OCI-LY3 (cell line): Measurements from ENCODE around the gene RREB1.

Experiments
- H2AFZ ChIP-seq: fragments of 200-600, 300-600 bp; shearing (Covaris generic); 2 replicates; pipeline ENCODE4 v1.6.0; 2014; ENCODE audit warnings: antibody characterized with exemption, low read depth, low read length
- H3K27ac ChIP-seq: fragments of 200-600, 300-600 bp; sonication (generic); 2 replicates; pipeline ENCODE4 v1.5.1; 2014; ENCODE audit warnings: mild to moderate bottlenecking, low read length, moderate library complexity, mixed read lengths
- H3K27me3 ChIP-seq: fragments of 200-600, 300-600 bp; sonication (generic); 2 replicates; pipeline ENCODE4 v1.6.1; 2014; ENCODE audit warnings: low read depth, low read length, mixed read lengths
- H3K36me3 ChIP-seq: fragments of 200-600, 300-600 bp; sonication (generic); replicated peaks from 2 replicates; pipeline ENCODE3; 2014; ENCODE audit warnings: low read depth, low read length, mixed read lengths
- H3K4me1 ChIP-seq: fragments of 300-600, 200-600 bp; sonication (generic); 2 replicates; pipeline ENCODE4 v1.6.1; 2014; ENCODE audit warnings: low read length, mixed read lengths
- H3K4me2 ChIP-seq: fragments of 200-600, 300-600 bp; sonication (generic); 2 replicates; pipeline ENCODE4 v1.6.1; 2014; ENCODE audit warnings: low read length, mixed read lengths
- H3K4me3 ChIP-seq: fragments of 300-600, 200-600 bp; sonication (generic); 2 replicates; pipeline ENCODE4 v1.5.1; 2014; ENCODE audit warnings: antibody characterized with exemption, mild to moderate bottlenecking, low read length, moderate library complexity
- H3K79me2 ChIP-seq: fragments of 300-600, 200-600 bp; shearing (Covaris generic); 2 replicates; pipeline ENCODE4 v1.6.1; 2014; ENCODE audit warnings: mild to moderate bottlenecking, low read length, mixed read lengths
- H3K9ac ChIP-seq: fragments of 300-600, 200-600 bp; shearing (Covaris generic); 2 replicates; pipeline ENCODE4 v1.6.0; 2014; ENCODE audit warnings: mild to moderate bottlenecking, low read length, moderate library complexity
- H3K9me3 ChIP-seq: fragments of 200-600, 300-600 bp; shearing (Covaris generic); 2 replicates; pipeline ENCODE4 v1.6.1; 2014; ENCODE audit warnings: low read length, mixed read lengths; ENCODE audit not compliant: insufficient read depth
- H4K20me1 ChIP-seq: fragments of 200-600, 300-600 bp; sonication (generic); 2 replicates; pipeline ENCODE4 v1.6.1; 2016; ENCODE audit warnings: low read length, mixed read lengths; ENCODE audit not compliant: insufficient read depth
- CTCF ChIP-seq: fragments of 200-600, 300-600 bp; sonication (generic); IDR thresholded peaks from 2 replicates; pipeline ENCODE4 v1.5.1; 2014; ENCODE audit warnings: antibody characterized with exemption, low read length, low read depth
- EZH2phosphoT487 ChIP-seq: fragments of 200-600 bp; shearing (Covaris generic); IDR thresholded peaks from 2 replicates; pipeline ENCODE4 v1.6.1; 2018; ENCODE audit warnings: antibody characterized with exemption, mixed run types, low read depth

Gene RREB1

DNA sequence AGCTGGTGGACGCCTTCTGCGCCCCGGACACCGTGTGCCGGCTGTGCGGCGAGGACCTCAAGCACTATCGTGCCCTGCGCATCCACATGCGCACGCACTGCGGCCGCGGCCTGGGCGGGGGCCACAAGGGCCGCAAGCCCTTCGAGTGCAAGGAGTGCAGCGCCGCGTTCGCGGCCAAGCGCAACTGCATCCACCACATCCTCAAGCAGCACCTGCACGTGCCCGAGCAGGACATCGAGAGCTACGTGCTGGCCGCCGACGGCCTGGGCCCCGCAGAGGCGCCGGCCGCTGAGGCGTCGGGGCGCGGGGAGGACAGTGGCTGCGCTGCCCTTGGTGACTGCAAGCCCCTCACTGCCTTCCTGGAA lies 122.5 kb downstream of the RREB1 start:
- Histone ChIP-seq H3K4me3 (no peak overlapping the region), H3K9ac (no peak overlapping the region), H3K27me3 (no peaks in the 10 kb centered on the region), H4K20me1 (peaks cover 8% of the 10 kb centered on the region), H3K4me1 (peaks cover 22% of the 10 kb centered on the region), H3K4me2 (no peak overlapping the region), H3K79me2 (peaks cover 9% of the 10 kb centered on the region), H2AFZ (no peak overlapping the region), H3K27ac (no peak overlapping the region), H3K36me3 (peaks cover 14% of the 10 kb centered on the region), H3K9me3 (no peaks in the 10 kb centered on the region)
- TF ChIP-seq EZH2phosphoT487: no peak
- TF ChIP-seq CTCF: no peak

DNA sequence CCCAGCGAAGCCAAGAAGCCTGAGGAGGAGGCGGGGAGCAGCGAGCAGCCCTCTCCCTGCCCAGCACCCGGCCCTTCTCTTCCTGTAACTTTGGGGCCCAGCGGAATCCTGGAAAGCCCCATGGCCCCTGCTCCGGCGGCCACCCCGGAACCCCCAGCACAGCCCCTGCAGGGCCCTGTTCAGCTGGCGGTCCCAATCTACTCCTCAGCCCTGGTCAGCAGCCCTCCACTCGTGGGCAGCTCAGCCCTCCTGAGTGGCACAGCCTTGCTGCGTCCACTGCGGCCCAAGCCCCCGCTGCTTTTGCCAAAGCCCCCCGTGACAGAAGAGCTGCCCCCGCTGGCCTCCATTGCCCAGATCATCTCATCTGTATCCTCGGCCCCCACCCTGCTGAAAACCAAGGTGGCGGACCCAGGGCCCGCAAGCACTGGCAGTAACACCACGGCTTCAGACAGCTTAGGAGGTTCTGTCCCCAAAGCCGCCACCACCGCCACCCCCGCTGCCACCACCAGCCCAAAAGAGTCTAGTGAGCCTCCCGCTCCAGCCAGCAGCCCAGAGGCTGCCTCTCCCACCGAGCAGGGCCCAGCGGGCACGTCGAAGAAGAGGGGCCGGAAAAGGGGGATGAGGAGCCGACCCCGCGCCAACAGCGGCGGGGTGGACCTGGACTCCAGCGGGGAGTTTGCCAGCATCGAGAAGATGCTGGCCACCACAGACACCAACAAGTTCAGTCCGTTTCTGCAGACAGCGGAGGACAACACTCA lies 123.4 kb downstream of the RREB1 start:
- H3K4me1 ChIP-seq: peaks cover 30% of the 10 kb centered on the region
- TF ChIP-seq CTCF: no peak
- no peak for TF ChIP-seq EZH2phosphoT487
- H3K9ac ChIP-seq: no peak overlapping the region
- no peak overlapping the region for H3K27ac ChIP-seq
- H4K20me1 ChIP-seq: peaks cover 13% of the 10 kb centered on the region
- peaks cover 16% of the 10 kb centered on the region for H3K36me3 ChIP-seq
- H3K27me3 ChIP-seq: no peaks in the 10 kb centered on the region
- H3K4me2 ChIP-seq: no peak overlapping the region
- H2AFZ ChIP-seq: no peak overlapping the region
- H3K9me3 ChIP-seq: no peaks in the 10 kb centered on the region
- no peak overlapping the region for H3K4me3 ChIP-seq
- peaks cover 9% of the 10 kb centered on the region for H3K79me2 ChIP-seq

GRCh38 chr6:7232351-7232750 lies 124.6 kb downstream of the RREB1 start:
- H4K20me1 ChIP-seq: peaks cover 13% of the 10 kb centered on the region
- no peak overlapping the region for H3K4me2 ChIP-seq
- peaks cover 11% of the 10 kb centered on the region for H3K36me3 ChIP-seq
- H3K9me3 ChIP-seq: no peaks in the 10 kb centered on the region
- no peak for TF ChIP-seq EZH2phosphoT487
- no peak for TF ChIP-seq CTCF
- peaks cover 9% of the 10 kb centered on the region for H3K79me2 ChIP-seq
- peaks cover 39% of the 10 kb centered on the region for H3K4me1 ChIP-seq
- no peak overlapping the region for H3K27ac ChIP-seq
- H3K4me3 ChIP-seq: no peak overlapping the region
- H3K9ac ChIP-seq: no peak overlapping the region
- H2AFZ ChIP-seq: no peak overlapping the region
- H3K27me3 ChIP-seq: no peaks in the 10 kb centered on the region

DNA sequence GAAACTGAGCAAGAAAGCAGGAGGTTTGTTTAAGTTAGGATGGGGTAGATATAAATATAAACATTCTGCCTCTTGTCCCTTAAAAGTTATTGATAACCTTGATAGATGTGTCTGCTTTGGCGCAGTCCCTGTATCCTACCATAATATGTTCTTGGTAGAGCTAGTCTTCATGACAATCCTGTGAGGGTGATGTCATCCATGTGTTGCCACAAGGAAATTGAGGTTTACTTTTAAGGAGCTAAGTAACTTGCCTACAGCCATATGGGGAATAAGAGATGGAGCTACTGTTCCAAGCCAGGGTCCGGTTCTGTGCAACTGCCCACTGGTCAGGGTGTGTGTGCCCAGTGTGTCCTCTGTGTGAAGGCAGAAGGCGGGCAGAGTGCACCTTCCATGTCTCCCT lies 126.8 kb downstream of the RREB1 start:
- Histone ChIP-seq H3K27me3 (no peaks in the 10 kb centered on the region), H4K20me1 (peaks cover 13% of the 10 kb centered on the region), H3K9ac (no peak overlapping the region), H3K36me3 (peaks cover 11% of the 10 kb centered on the region), H3K4me3 (no peak overlapping the region), H3K9me3 (no peaks in the 10 kb centered on the region), H2AFZ (no peak overlapping the region), H3K4me2 (peak overlapping the region; percentile 39), H3K27ac (peak overlapping the region; percentile 49; the same call in 1 of the 2 replicates), H3K79me2 (peaks cover 9% of the 10 kb centered on the region), H3K4me1 (peaks cover 48% of the 10 kb centered on the region)
- no peak for TF ChIP-seq CTCF
- no peak for TF ChIP-seq EZH2phosphoT487
